HepG2 (cell line): ENCODE results near the gene FAT4. TPM values are rescaled to one million over a fixed set of nuclear protein-coding genes. Genes with fewer than 3 reads are reported as not detected.

Experiments used
- ATAC-seq: fragments of 200-7000 bp; cut with Tn5 transposase; 3 replicates; pipeline ENCODE4 v1.9.1; 2020; ENCODE audit warnings: mild to moderate bottlenecking, moderate library complexity
- BruUV-seq: library from RNA; stranded (reverse); fragments of 400-500 nt; replicated peaks from 2 replicates; lab custom pipeline; 2021; lab: Mats Ljungman, UMichigan
- CTCF ChIA-PET: fragments of 300-600 bp; formaldehyde crosslinking; extraction: SDS; loops from one replicate; lab custom pipeline; 2021; ENCODE audit warnings: low total read pairs, inconsistent platforms, low intra/inter-chr PET ratio; lab: Yijun Ruan, JAX
- POLR2A ChIA-PET: fragments of 350-600 bp; sonication (Branson Sonifier 250); formaldehyde crosslinking; loops from one replicate; lab custom pipeline; 2020; ENCODE audit warnings: antibody characterized with exemption, inconsistent platforms; lab: Yijun Ruan, JAX
- DNase-seq: peaks from one replicate; pipeline ENCODE4 v3.0.0-alpha.2; 2015; ENCODE audit warnings: low spot score
- FAIRE-seq: peaks from 3 replicates; lab custom pipeline; 2011; peaks lifted over from hg19 to GRCh38; lab: Jason Lieb, UNC
- H2AFZ ChIP-seq: one replicate; pipeline ENCODE4 v1.6.1; 2011; ENCODE audit warnings: low read length, inconsistent platforms
- H3K27ac ChIP-seq: fragments of 300-600 bp; 3 replicates; pipeline ENCODE4 v1.8.0; 2011; ENCODE audit warnings: mixed run types, mild to moderate bottlenecking, mixed read lengths, low read length, inconsistent platforms; ENCODE audit not compliant: insufficient read depth; ENCODE audit errors: extremely low read length
- H3K27me3 ChIP-seq, 2 experiments: fragments of 200-600 bp in 1 of 2; 2 replicates in 1 of 2; 3 replicates in 1 of 2; pipeline versions ENCODE4 v1.6.0 to v1.8.0; 2011; ENCODE audit warnings: low read length in 2 of 2, mild to moderate bottlenecking in 2 of 2, moderate library complexity in 2 of 2, inconsistent platforms in 1 of 2; ENCODE audit not compliant: insufficient read depth in 2 of 2, control insufficient read depth in 1 of 2
- H3K36me3 ChIP-seq, 2 experiments: fragments of 200-600 bp in 1 of 2; replicated peaks in 1 of 2; 2 replicates in 1 of 2; 3 replicates in 1 of 2; pipeline versions ENCODE4 v1.5.1 to v1.8.0; 2011; ENCODE audit warnings: low read length in 2 of 2, inconsistent platforms in 1 of 2; ENCODE audit not compliant: insufficient read depth in 2 of 2, control insufficient read depth in 1 of 2
- H3K4me1 ChIP-seq: 2 replicates; pipeline ENCODE4 v1.5.1; 2012; ENCODE audit warnings: low read length, inconsistent platforms; ENCODE audit not compliant: insufficient read depth
- H3K4me2 ChIP-seq: 2 replicates; pipeline ENCODE4 v1.6.0; 2011; ENCODE audit warnings: low read depth, low read length, inconsistent platforms
- H3K4me3 ChIP-seq, 3 experiments: fragments of 200-600 bp in 1 of 3; sonication (generic), shearing (Covaris generic) in 1 of 3; replicated peaks in 1 of 3; 2 replicates each; pipeline ENCODE4 v1.5.1; 2011 to 2016; ENCODE audit warnings: low read length in 3 of 3, inconsistent platforms in 2 of 3, low read depth in 2 of 3, mild to moderate bottlenecking in 2 of 3, control low read depth in 1 of 3, mixed read lengths in 1 of 3; ENCODE audit not compliant: insufficient read depth in 1 of 3
- H3K79me2 ChIP-seq: one replicate; pipeline ENCODE4 v1.6.1; 2011; ENCODE audit warnings: low read length, inconsistent platforms; ENCODE audit not compliant: insufficient read depth
- H3K9ac ChIP-seq: 2 replicates; pipeline ENCODE4 v1.6.0; 2011; ENCODE audit warnings: mild to moderate bottlenecking, low read depth, low read length, inconsistent platforms; ENCODE audit not compliant: insufficient read depth
- H3K9me3 ChIP-seq: 2 replicates; pipeline ENCODE4 v1.5.1; 2012; ENCODE audit warnings: mild to moderate bottlenecking, low read length
- H4K20me1 ChIP-seq: 2 replicates; pipeline ENCODE4 v1.6.0; 2011; ENCODE audit warnings: inconsistent platforms, mild to moderate bottlenecking, low read length, moderate library complexity; ENCODE audit not compliant: insufficient read depth
- ARHGAP35 ChIP-seq: sonication (generic); formaldehyde crosslinking; IDR thresholded peaks from 2 replicates; pipeline ENCODE4 v1.9.0; 2022; ENCODE audit warnings: mild to moderate bottlenecking, inconsistent platforms, moderate library complexity, missing genetic modification reagents, borderline replicate concordance
- MYPOP ChIP-seq: sonication (generic); formaldehyde crosslinking; IDR thresholded peaks from 2 replicates; pipeline ENCODE4 v1.8.1; 2023; ENCODE audit warnings: mild to moderate bottlenecking, moderate library complexity, missing genetic modification reagents
- PRDM15 ChIP-seq: sonication (generic); formaldehyde crosslinking; IDR thresholded peaks from 2 replicates; pipeline ENCODE4 v1.4.0; 2020; ENCODE audit warnings: missing genetic modification reagents
- ZNF224 ChIP-seq: sonication (generic); formaldehyde crosslinking; IDR thresholded peaks from 2 replicates; pipeline ENCODE4 v1.5.0; 2020; ENCODE audit warnings: mild to moderate bottlenecking, missing genetic modification reagents
- WGBS: methylation state at CpG from one replicate; pipeline ENCODE4 v1.1.6; 2017; ENCODE audit warnings: low lambda C conversion rate; 5-methylcytosine and 5-hydroxymethylcytosine counted together
- in situ Hi-C: cut with HindIII; loops from 2 replicates; pipeline ENCODE4 v1.10.0; 2017; ENCODE audit warnings: low pct_unique_long_range_greater_than_20kb; ENCODE audit not compliant: extremely low pct_ligation_motif_present
- intact Hi-C: fragments of 100-400 bp; cut with micrococcal nuclease; formaldehyde crosslinking; loops from one replicate; pipeline ENCODE4 v1.10.0; 2022; ENCODE audit not compliant: unreplicated experiment
- polyA plus RNA-seq, 8 experiments: library from polyadenylated mRNA; depleted of rRNA in 3 of 8; stranded (reverse) in 7 of 8; unstranded in 1 of 8; fragments of >200 nt; fragmentation: Illumina TruSeq in 4 of 8; extraction: Trizol in 4 of 8; gene quantifications; 2 replicates each; pipeline versions ENCODE4 v1.2.1 to v1.2.3, GENCODE V29; 2011 to 2016; ENCODE audit warnings: low read depth in 4 of 8, missing spikeins in 1 of 8, mixed read lengths in 1 of 8; ENCODE audit not compliant: insufficient read depth in 1 of 8
- total RNA-seq, 5 experiments: library from RNA; depleted of rRNA; stranded (reverse); fragments of >200 nt; fragmentation: Illumina TruSeq; extraction: Trizol; gene quantifications; 2 replicates each; pipeline ENCODE4 v1.2.3, GENCODE V29; 2016; ENCODE audit warnings: low read depth in 1 of 5

Gene FAT4
- total and polyA plus RNA-seq, 2 of the 13 experiments (the other 11 are each of a cell fraction or from before 2014, with no cell fraction given) = 0.27 to 1.2 TPM

GRCh38 chr4:125317525-125317877 is 2.7 kb downstream of the FAT4 start:
- 97% methylated on average over 17 of the region's 23 CpGs for WGBS

More at GRCh38 chr4:125317525-125317877, 2.7 kb downstream of the FAT4 start:
- Histone ChIP-seq H3K36me3 (no peaks in the 10 kb centered on the region), H2AFZ (no peak overlapping the region), H3K9ac (no peak overlapping the region), H3K4me3 (no peak overlapping the region), H3K79me2 (no peaks in the 10 kb centered on the region), H3K4me2 (no peak overlapping the region)
- POLR2A ChIA-PET = no interaction called here
- in situ Hi-C loops = loop anchor here (10.0 to 25.0 kb wide), 3 partner anchors 657 to 1295 kb away; no protein-coding TSS in a partner anchor
- no peak for FAIRE-seq
- TF ChIP-seq ZNF224 (CRISPR knock-in tag) (no peak), MYPOP (CRISPR knock-in tag) (no peak), PRDM15 (no peak), ARHGAP35 (CRISPR knock-in tag) (no peak)
- TF ChIP-seq, all 625 proteins: peak for 0
- peaks cover 20% of the 10 kb centered on the region for H3K4me1 ChIP-seq
- no TSS peak for BruUV-seq
- no peaks in the 10 kb centered on the region for H3K9me3 ChIP-seq
- CTCF ChIA-PET = no interaction called here
- no peak for ATAC-seq
- DNase-seq = no peak
- intact Hi-C loops = loop anchor here (10.0 kb wide), 2 partner anchors 207 to 277 kb away; no protein-coding TSS in a partner anchor
- no peak overlapping the region for H3K27ac ChIP-seq
- no peaks in the 10 kb centered on the region for H4K20me1 ChIP-seq
- H3K27me3 ChIP-seq = peaks cover 0 to 6% of the 10 kb centered on the region in 2 experiments; a peak in 1 of 5 replicates
